GM19238 (cell line): ENCODE measurements around the gene CYP2A6.
"Not testable (repeated sequence)": the region's sequence is repeated elsewhere in the genome, so short reads cannot be mapped to it uniquely, and the experiment has no call there.

Experiments used
- DNase-seq: peaks from one replicate; pipeline ENCODE4 v3.0.0; 2011; ENCODE audit warnings: low spot score; ENCODE audit not compliant: insufficient read length

CYP2A6 gene

DNA sequence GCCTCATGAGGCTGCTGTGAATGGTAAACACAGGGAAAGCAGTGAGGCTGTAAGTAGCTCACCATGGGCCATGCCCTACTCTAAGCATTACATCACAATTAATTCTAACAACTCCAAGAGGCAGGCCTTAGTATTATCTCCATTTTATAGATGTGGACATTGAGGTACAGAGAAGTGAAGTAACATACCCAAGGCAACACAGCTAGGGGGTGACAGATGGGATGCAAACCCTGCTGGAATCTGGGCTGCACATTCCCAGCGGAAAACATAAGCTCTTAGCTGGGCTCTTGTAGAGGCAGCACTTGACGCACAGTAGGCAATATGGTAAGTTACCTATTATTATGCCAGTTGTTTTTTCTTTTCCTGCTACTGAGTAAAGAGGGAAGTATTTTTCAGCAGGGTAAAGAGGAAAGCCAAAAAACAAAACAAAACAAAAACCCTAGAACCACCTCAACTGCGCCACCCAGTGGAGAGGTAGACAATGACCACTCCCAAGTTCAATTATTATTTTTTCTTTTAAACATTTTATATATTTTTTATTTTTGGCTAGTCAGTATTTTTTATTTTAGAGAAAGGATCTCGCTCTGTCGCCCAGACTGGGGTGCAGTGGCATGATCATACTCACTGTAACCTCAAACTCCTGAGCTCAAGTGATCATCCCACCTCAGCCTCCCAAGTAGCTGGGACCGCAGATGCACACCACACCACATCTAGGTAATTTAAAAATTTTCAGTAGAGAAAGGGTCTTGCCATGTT, 30.6 kb downstream of the CYP2A6 start:
- not testable (repeated sequence) for DNase-seq

DNA sequence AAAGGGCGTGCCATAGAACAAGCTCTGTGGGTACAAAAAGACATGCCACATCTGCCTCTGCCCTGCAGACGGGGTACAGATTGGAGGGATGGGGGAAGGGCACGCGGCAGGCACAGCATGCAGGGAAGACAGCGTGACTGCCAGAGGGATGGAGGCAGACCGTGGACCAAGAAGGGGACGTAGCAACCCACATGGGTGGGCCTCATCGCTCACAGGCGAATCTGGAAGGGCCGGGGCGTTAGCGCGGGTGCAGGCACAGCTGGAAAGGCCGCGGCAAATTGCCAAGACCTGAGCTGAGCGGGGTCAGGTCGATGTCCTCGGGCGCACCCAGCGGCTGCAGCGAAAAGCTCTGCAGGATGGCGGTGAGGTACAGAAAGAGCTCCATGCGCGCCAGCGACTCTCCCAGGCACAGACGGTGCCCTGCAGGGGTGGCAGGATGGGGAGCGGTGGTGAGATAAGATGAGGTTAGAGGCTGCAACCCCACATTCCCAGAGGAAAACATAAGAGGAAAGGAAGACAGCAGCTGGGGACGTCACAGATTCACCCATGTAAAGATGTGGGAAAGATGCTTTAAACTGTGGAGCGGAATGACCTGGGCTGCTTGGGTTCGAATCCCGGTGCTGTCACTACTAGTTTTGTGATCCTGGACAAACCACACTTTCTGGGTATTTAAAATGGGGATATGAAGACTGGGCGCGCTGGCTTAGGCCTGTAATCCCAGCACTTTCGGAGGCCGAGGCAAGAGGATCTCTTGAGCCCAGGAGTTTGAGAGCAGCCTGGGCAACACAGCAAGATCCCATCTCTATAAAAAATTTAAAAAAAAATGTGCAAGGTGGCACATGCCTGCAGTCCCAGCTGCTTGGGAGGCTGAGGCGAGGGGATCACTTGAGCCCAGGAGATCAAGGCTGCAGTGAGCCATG, 31.5 kb downstream of the CYP2A6 start:
- not testable (repeated sequence) for DNase-seq

DNA sequence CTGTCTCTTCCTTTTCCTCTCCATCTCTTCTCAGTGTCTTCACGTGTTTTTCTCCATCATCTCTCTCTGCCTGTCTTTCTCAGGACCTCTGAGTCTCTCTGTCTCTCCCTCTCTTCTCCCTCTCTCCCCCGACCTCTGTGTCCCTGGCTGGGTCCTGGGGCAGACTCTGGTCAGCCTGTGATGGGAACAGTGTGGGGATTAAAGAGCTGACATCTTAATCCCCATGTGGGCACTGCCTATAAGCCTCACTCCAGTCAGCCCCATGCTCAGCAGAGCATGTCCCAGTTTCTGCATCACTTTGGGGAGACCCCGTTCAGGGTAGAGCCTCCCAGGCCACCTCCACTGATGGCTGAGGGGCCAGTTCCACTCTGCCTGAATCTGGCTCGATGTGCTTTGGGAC, 35.0 kb downstream of the CYP2A6 start:
- no peak for DNase-seq

DNA sequence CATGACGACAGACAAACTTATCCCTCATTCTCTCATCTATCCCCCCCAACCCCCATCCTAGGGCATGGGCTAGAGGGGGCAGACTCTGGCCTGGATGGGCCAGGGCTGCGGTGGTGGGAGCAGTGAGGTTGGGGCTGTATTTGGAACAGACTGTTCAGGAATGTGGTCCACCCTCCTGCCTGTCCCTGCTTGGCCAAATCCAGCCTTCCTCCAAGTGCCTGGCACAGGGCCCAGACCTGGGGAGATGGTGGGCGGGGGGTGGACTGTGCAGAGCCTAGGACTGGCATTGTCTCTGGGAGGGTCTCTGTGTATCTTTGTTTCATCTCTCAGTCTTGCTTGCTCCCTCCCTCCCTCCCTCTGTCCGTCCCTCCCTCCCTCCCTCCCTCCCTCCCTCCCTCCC, 37.1 kb downstream of the CYP2A6 start:
- no peak for DNase-seq

DNA sequence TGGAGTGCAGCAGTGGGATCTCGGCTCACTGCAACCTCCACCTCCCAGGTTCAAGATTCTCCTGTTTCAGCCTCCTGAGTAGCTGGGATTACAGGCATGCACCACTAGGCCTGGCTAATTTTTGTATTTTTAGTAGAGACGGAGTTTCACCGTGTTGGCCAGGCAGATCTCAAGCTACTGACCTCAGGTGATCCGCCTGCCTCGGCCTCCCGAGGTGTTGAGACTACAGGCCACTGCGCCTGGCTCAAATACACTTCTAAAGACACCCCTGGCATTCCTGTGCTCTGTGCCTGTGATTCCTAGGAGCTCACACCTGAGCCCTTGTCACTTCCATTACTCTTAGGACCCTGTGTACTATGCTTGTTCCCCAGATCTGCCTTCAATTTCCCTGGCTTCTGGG, 37.7 kb downstream of the CYP2A6 start:
- DNase-seq = not testable (repeated sequence)

DNA sequence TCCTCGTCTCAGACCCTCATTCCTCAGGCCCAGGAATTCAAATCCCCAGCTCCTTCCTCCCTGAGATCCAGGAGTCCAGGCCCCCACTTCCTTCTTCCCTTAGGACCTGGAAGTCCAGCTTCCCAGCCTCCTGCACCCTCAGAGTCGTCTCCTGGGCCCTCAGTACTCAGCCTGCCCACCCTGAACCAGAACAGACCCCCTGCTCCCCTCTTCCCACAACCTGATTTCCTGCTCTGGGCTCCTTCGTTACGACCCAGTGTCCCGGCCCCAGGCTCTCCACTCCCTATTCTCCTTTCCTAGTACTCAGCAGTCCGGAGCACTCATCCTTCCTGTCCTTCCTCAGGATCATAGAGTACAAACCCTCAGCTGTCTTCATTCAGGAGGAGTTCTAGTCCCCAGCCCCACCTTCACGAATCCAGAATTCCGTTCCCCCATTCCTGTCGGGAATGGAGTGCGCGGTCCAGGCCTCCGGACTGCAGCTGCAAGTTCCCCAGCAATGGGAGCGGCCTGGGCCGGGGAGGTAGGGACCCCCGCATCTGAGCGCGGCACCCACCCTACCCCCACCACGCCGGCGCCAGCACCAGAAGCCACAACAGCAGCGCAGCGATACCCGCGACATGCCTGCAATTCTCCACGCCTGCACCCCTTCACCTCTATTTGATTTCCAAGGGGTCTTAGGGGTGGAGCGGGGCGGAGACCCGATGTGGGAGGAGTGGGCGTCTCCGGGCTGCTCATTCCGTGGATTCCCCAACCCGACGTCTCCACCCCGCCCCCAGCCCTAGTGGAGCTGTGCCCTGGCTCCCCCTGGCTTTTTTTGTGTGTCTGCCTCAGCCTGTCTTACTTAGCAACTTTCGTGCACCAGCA, 38.5 kb downstream of the CYP2A6 start:
- no peak for DNase-seq

DNA sequence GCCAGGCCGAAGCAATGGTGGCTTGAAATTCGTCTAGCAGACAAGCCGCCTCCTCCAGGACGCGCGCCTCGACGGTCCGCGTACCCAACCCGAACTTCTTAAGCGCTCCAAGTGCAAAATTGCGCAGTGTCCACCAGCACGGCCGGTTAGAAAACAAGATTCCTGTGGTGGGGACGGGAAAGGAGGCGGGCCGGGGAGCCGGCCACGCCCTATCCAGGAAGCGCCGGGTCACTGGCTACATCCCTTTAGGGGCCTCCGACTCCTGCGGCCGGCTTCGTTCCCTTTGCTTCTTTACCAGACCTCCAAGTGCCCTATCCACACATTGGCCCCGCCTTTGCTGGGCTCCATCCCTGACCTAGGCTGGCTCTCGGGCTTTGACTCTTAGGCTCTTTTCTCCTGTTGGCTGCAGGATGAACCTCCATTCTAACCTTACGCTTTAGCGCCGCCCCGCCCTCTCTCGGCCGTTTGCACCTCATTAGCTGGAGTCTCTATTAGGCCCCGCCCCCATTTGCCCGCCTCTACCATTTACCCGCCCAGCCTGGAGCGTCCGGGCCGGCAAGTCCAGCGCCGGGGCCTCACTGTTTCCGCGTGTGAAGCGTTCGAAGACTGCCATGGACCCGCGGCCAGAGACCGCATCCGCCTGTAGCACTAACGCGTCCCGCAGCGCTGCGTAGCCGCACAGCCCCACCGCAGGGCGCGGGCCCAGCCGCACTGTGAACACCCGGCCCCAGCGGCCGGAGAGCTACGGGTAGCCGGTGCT, 39.4 kb downstream of the CYP2A6 start:
- DNase-seq = not testable (repeated sequence)

DNA sequence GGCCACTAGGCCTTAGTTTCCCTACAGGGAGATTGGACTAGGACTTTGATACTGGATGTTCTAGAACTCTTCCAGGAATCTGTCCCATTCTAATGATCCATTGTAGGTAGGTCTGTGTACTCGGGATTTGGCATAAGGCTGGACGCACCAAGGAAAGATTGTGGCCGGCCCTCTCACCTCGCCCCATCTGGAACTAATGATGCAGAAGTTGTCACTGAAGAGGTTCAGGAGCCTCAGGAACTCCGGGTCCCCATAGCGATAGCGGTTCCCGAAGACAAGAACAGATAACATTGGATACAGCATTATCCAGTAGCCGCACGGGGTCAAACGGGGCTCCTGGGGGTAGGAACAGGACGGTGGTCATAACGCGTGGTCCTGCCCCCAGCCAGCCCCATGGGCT, 40.1 kb downstream of the CYP2A6 start:
- no peak for DNase-seq

DNA sequence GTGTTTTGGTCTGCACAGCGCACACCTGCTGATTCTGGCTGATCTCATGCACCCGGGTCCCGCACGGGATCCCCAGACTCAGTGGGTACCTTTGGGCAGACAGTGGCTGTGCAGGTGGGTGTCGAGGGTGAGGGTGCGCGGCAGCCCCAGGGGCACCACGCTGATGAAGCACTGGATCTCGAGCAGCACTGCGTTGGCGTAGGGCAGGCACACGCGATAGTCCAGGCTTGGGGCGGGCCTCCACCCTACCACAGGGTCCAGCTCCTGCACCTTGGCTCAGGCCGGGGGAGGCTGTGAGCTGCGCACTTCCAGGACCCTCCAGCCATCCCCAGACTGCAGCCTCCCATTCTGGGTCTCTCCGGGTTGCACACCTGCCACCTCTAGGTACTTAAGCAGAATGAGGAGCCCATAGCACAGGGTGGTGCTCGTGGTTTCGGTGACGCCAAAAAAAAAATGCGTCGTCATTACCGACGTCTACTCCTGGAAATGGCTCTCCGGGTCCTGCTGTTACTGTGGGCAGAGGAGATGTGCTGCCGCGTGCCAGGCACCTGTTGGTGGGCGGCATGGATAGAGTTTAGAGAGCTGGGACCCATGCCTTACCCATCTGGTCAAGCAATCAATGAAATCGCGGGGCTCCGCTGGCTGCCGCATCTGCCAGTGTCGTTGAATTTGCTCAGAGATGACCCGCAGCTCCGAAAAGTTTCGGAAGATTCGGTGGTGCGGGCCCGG, 40.7 kb downstream of the CYP2A6 start:
- no peak for DNase-seq

DNA sequence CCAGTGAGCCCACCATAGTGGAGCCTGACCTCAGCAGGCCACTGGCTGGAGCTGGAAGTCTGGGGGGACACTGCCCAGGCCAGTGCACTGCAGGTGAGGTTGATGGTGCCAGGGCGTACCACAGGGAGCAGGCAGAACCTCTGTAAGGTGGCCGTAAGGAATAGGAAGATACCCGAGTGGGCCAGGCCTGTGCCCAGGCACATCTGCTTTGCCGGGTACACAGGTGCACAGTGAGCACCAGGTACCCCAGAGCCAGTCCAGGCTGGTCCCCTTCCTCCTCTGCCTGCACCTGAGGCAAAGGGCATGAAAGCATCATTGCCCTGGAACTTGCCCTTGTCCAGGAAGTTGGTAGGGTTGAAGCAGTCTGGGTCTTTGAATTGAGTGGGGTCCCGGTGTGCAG, 41.8 kb downstream of the CYP2A6 start:
- DNase-seq = no peak

DNA sequence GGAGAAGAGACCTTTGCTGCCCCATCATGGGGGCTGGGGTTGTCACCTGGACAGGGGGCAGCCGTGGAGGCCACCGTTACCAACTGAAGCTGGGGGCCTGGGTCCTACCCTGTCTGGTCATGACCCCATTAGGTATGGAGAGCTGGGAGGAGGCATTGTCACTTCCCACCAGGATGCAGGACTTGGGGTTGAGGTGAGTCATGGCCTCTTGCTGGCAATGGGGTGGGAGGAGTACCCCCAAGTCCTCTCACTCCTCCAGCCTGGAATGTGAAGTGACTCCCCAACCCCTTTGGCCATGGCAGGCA, 42.3 kb downstream of the CYP2A6 start:
- DNase-seq = no peak

DNA sequence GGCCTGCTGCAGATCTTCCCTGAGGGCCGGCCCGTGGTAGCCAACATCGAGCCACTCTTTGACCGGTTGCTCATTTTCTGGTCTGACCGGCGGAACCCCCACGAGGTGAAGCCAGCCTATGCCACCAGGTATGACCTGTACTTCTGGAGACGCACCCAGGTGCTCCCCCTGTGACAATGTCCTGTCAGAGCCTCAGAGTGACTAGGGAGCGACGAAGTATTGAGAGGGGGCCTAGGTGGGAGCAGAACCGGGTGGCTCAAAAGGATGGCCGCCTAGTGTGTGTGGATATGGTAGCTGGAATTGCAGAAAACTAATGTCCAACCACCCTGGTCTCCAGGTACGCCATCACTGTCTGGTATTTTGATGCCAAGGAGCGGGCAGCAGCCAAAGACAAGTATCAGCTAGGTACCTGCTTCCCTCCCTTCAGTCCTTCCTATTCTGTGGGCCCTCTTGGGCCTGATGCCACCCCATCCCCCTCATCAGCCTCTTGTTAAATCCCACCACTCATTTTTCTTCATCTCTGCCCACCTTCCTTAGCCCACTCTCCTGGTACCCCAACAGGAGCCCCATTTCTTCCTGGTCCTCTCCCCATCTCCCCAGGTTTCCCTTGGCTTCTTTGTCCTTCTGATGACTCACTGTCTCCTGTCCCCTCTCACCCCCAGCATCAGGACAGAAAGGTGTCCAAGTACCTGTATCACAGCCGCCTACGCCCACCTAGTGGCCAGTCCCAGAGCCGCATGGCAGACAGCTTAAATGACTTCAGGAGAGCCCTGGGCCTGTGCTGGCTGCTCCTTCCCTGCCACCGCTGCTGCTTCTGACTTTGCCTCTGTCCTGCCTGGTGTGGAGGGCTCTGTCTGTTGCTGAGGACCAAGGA, 42.9 kb downstream of the CYP2A6 start:
- DNase-seq = no peak

DNA sequence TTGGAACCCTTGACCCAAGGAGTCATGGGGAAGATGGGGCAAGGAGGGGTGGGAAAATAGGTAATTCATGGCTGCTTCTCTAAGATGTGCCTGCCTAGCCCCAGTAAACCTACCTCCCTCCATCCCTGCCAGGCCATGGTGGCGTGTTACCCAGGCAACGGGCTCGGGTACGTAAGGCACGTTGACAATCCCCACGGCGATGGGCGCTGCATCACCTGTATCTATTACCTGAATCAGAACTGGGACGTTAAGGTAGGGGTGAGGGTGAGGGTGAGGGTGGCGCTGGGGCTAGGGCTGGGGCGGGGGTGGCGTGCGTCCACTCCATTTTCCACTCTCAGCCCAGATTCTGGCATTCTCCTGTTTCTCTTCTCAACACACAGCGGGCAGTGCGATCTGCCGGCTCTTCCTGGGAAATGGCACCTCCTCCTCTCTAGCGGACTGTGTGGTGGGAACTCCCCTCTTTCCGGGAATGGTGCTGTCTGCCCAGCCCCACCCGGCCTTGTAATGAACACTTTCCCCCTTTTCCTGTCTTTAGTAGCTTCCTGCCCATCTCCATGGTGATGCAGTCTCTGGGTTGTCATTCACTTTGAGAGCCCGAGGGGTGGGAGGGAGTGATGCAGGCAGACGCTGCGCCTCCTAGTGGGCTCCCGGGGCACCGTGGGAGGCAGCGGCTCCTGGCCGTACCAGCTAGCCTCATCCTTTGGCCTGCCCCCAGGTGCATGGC, 43.7 kb downstream of the CYP2A6 start:
- DNase-seq = peak; percentile 81

DNA sequence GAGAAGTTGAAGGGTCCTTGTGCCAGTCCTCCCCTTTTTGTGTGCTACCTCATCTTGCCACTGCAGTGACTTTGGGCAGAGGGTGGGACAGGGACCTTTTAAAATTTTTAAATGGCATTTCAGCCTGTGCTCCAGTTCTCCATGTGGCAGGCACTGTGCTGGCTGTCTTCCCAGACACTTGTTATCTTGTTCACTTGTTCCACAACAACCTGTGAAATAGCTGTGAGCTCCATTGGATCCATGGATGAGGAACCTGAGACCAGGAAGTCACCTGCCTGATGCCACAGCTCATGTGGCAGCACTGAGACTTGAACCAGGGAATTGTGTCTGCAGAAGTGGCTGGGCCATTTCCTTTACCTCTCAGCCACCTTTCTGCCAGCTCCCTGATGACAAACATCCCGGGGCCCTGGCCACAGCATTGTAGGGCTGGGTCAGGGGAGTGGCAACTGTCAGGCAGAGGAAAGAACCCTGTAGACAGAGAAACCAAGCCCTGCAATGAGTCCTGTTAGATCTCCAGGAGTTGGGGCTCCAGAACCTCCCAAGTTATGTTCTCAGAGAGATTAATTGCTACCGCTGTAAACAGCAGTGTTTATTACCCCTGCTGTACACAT, 44.9 kb downstream of the CYP2A6 start:
- no peak for DNase-seq

DNA sequence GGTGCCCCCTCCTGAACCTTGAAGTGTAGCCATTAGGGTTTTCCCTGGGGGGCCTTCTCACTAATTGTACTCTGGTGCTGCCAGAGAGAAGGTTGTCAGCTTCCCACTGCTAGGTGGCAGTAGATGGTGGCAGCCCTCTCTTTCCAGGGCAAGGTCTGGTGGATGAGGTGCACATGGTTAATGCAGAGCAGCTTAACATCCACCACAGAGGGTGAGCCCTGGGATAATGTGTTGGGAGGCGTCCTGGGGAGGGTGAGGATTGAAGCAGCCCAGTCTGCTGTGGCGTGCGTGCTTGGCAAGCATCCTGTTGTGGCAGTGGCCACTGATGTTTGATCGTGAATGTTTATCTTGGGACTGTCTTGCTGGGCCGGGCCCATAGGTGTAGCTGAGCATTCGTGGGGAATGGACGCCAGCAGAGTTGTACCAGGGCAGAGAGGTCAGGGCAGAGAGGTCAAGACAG, 45.4 kb downstream of the CYP2A6 start:
- no peak for DNase-seq

DNA sequence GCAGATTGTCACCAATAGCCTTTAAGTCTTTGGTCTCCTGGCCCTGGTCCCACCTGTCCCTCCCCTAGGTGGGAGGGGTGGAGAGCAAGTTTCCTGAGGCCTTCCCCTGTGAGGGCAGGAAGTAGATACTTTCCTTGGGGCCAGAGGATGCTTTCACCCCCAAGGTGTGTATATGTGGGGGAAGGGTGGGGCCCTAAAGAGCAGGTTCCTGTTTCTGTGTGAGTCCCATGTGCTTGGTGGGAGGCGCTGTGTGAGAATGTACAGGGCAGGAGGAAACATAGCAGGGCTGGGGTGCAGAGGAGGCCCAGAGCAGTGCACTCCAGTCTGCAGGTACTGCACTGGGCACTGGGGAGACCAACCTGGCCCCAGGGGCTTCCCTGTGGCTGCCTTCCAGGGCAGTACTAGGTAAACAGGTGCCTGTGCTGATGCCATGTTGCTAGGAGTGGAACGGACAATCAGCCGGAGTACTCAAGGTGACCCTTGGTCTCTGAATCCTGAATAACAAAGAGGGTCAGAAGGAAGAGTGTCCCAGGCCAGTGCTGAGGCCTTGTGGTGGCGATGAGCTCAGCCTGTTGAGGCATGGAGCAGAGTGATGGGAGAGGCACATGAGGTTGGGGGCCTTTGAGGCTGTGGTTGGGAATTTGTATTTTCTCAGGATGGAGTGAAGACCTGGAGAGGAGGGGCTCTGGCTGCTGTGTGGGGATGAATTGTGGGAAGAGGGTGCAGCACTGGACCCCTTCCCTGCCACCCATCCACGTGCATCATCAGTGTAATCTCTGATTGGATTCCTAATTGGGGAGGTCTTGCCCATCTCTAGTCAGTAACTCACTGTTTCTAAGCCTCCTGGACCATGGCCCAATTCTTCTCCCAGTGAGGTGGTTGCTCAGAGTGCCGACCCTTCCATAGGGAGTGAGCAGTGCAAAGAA, 46.1 kb downstream of the CYP2A6 start:
- peak; percentile 45 for DNase-seq
